ENCODE data around the gene NME3. TPM values are rescaled to one million over a fixed set of nuclear protein-coding genes. Genes with fewer than 3 reads are reported as not detected.

The NME3 gene
- total and polyA plus RNA-seq, 9 of the 15 experiments (the other 6 are each of a cell fraction or from before 2014, with no cell fraction given) = 0.68 to 76.3 (median 11.5) TPM

GRCh38 chr16:1763521-1764511, 7.5 kb downstream of the NME3 start (continued):
- no peak for TF ChIP-seq ZNF609 (CRISPR knock-in tag; IDR thresholded peaks at IDR 0.05; ENCODE audit: borderline replicate concordance)
